Osteocyte (in vitro differentiated cells): Measurements from ENCODE around the gene TTC7B. TPM values are rescaled to one million over a fixed set of nuclear protein-coding genes. Genes with fewer than 3 reads are reported as not detected.

ENCODE experiments used
- DNase-seq: peaks from one replicate; pipeline ENCODE4 v3.0.0; 2021; ENCODE audit warnings: mixed read lengths; ENCODE audit not compliant: unreplicated experiment; ENCODE audit errors: extremely low spot score
- H3K27ac Mint-ChIP-seq: one replicate; pipeline ENCODE4 v1.8.0; 2021; ENCODE audit warnings: mild to moderate bottlenecking, mixed read lengths; ENCODE audit not compliant: unreplicated experiment
- H3K27me3 Mint-ChIP-seq: one replicate; pipeline ENCODE4 v1.8.0; 2021; ENCODE audit warnings: mixed read lengths; ENCODE audit not compliant: unreplicated experiment
- H3K36me3 Mint-ChIP-seq: one replicate; pipeline ENCODE4 v1.8.0; 2021; ENCODE audit warnings: mixed read lengths; ENCODE audit not compliant: unreplicated experiment
- H3K4me1 Mint-ChIP-seq: one replicate; pipeline ENCODE4 v1.8.0; 2021; ENCODE audit warnings: mixed read lengths; ENCODE audit not compliant: unreplicated experiment
- H3K4me3 Mint-ChIP-seq: one replicate; pipeline ENCODE4 v1.8.0; 2021; ENCODE audit warnings: mild to moderate bottlenecking, moderate library complexity, mixed read lengths; ENCODE audit not compliant: unreplicated experiment
- H3K9me3 Mint-ChIP-seq: one replicate; pipeline ENCODE4 v1.8.0; 2021; ENCODE audit warnings: mixed read lengths; ENCODE audit not compliant: unreplicated experiment
- CTCF ChIP-seq: fragments of 200-600 bp; sonication (generic); IDR thresholded peaks from 2 replicates; pipeline ENCODE4 v1.5.0; 2021; ENCODE audit warnings: antibody characterized with exemption, mild to moderate bottlenecking, moderate library complexity
- total RNA-seq: library from RNA; stranded (reverse); gene quantifications from 2 replicates; pipeline ENCODE4 v1.2.1, GENCODE V29; 2021

Gene TTC7B
- total RNA-seq, 1 donor from 2014 or later = 43.2 TPM

DNA sequence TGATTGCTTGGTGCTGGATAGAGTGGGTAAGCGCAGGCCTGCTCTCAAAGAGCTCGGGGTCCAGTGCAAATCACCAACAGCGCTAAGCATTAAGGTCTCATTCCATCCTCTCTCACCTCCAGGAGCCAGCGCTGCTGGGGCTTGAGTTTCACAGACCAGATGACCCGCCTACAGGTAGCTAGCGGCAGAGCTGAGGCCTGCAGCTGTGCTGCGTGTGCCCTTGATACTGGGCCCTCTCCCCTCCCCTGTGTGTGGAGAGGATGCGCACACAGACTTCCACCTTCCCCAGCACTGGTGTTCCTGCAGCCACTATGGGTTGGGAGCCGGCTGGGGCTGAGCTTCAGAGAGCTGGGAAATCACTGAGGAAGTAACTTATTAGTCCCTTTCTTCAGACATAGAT, 269.5 kb downstream of the TTC7B start:
- no peak overlapping the region for H3K27ac Mint-ChIP-seq
- peaks cover 1% of the 10 kb centered on the region for H3K36me3 Mint-ChIP-seq
- no peaks in the 10 kb centered on the region for H3K27me3 Mint-ChIP-seq
- DNase-seq = no peak
- H3K4me3 Mint-ChIP-seq = no peak overlapping the region
- no peaks in the 10 kb centered on the region for H3K9me3 Mint-ChIP-seq
- TF ChIP-seq CTCF = no peak
- H3K4me1 Mint-ChIP-seq = peaks cover 15% of the 10 kb centered on the region

DNA sequence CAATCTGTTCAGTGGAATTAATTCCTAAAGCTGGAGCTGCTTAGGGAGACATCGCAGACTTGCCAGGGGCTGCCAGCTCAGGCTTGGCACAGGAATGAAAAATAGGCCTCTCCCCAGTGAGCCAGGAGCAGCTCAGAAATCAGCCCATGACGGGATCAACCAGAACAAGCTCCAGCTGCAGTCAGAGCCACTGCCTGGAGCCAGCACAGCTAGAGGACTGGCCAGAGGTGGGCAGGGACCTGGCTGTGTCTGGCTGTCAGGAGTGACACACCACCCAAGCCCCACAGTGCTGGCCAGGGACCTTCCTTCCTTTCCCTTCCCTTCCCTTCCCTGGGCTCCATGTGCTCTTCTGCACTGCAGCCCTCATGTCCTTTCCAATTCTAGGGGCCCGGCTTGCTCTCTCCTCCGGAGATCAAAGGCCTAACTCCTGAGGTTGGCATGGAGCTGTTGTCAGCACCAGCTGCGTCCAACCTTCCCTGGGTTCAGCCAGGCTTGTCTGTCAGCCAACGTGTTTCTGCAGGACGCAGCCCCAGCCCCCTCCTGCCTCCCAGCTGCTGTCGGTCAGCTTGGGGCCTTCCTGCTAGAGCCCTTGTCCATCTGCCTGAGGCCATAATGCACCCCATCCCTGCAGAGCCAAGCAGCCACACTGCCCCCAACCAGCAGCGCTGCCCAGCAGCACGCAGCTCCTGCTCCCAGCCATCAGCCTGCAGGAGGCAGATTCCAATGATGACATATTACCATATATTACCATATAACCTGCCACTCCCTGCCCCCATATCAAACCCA, 270.1 kb downstream of the TTC7B start:
- TF ChIP-seq CTCF = no peak
- H3K36me3 Mint-ChIP-seq = peaks cover 2% of the 10 kb centered on the region
- peaks cover 10% of the 10 kb centered on the region for H3K4me1 Mint-ChIP-seq
- H3K27me3 Mint-ChIP-seq = no peaks in the 10 kb centered on the region
- no peaks in the 10 kb centered on the region for H3K9me3 Mint-ChIP-seq
- H3K27ac Mint-ChIP-seq = no peak overlapping the region
- H3K4me3 Mint-ChIP-seq = no peak overlapping the region
- DNase-seq = no peak

DNA sequence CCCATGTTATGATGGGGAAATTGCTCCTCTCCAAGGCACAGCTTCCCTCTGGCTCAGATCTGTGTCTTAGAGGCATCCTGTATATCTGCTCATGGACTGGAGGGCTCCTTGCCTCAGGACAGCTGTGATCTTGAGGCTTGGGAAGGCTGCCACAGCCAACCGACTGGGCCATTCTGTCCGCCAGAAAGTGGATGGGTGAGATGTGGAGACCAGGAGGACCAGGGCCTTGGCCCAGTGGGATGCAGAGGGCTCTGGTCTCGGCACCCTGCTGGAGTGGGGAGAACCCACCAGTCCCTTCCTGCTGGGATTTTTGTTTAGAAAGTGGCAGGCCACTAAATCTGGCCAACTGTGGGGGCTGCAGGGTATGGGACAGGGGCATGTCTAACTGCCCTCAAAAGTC, 270.8 kb downstream of the TTC7B start:
- no peak for TF ChIP-seq CTCF
- DNase-seq = no peak
- no peaks in the 10 kb centered on the region for H3K9me3 Mint-ChIP-seq
- H3K36me3 Mint-ChIP-seq = peaks cover 8% of the 10 kb centered on the region
- no peak overlapping the region for H3K27ac Mint-ChIP-seq
- H3K27me3 Mint-ChIP-seq = no peaks in the 10 kb centered on the region
- peaks cover 11% of the 10 kb centered on the region for H3K4me1 Mint-ChIP-seq
- no peak overlapping the region for H3K4me3 Mint-ChIP-seq

DNA sequence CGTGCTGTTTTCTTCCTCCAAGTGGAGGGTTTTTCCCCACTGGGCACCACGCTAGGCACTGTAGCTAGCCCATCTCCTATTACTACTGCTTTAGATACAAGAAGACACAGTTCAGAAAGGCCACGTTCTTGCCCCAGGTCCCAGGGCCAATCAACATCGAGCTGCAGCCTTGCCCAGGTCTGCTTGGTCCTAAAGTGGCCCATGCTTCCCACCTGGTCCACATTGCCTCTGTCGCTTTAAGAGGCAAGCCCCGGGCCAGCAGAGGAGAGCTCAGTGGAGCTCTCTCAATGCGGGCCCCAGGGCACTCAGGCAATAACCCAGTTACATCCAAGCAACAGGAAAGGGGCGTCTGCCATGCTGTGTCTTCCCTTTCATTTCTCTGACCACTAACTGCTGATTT, 271.3 kb downstream of the TTC7B start:
- no peaks in the 10 kb centered on the region for H3K9me3 Mint-ChIP-seq
- TF ChIP-seq CTCF = no peak
- peaks cover 11% of the 10 kb centered on the region for H3K4me1 Mint-ChIP-seq
- H3K27ac Mint-ChIP-seq = no peak overlapping the region
- no peaks in the 10 kb centered on the region for H3K27me3 Mint-ChIP-seq
- DNase-seq = no peak
- H3K4me3 Mint-ChIP-seq = no peak overlapping the region
- peaks cover 8% of the 10 kb centered on the region for H3K36me3 Mint-ChIP-seq

GRCh38 chr14:90544566-90544965, 271.7 kb downstream of the TTC7B start:
- Mint-ChIP-seq H3K4me1 (peaks cover 11% of the 10 kb centered on the region), H3K27ac (no peak overlapping the region), H3K9me3 (no peaks in the 10 kb centered on the region), H3K27me3 (no peaks in the 10 kb centered on the region), H3K4me3 (no peak overlapping the region), H3K36me3 (peaks cover 11% of the 10 kb centered on the region)
- TF ChIP-seq CTCF = no peak
- no peak for DNase-seq
